ENCODE measurements around the gene OSBPL5. TPM values are rescaled to one million over a fixed set of nuclear protein-coding genes. Genes with fewer than 3 reads are reported as not detected.

The OSBPL5 gene
- total and polyA plus RNA-seq, 2 donors (not counting 1 experiment from before 2014, with no cell fraction given), result 12.4 to 49.0 TPM

GRCh38 chr11:3159296-3160190, 5.6 kb downstream of the OSBPL5 start:
- no peaks in the 10 kb centered on the region for H3K27me3 ChIP-seq (ENCODE audit: control insufficient read depth, insufficient read depth, low read length)
- DNase-seq (ENCODE audit: low read depth in 2 of 2), result peak in 1 of 2 donors; percentile 58
- TF ChIP-seq CTCF (conservative IDR thresholded peaks at IDR 0.05 in 1 of 2, IDR thresholded peaks at IDR 0.05 in 1 of 2; ENCODE audit: low read depth in 1 of 2, low read length in 2 of 2) (no peak), EZH2 (IDR thresholded peaks at IDR 0.05; ENCODE audit: low read length, missing control alignments) (no peak)
- no peaks in the 10 kb centered on the region for H4K20me1 ChIP-seq (ENCODE audit: control insufficient read depth, extremely low read depth, insufficient read depth, low read length)
- H3K4me2 ChIP-seq (ENCODE audit: extremely low read depth, insufficient read depth, low read length), result peak overlapping the region; percentile 84
- peaks cover 53% of the 10 kb centered on the region for H3K4me1 ChIP-seq (ENCODE audit: control insufficient read depth, extremely low read depth, insufficient read depth, low read length)
- H3K9ac ChIP-seq (ENCODE audit: insufficient read depth, low read length), result peak overlapping the region; percentile 52
- H3K9me3 ChIP-seq (ENCODE audit: control insufficient read depth, insufficient read depth, low read depth, low read length), result no peaks in the 10 kb centered on the region
- peaks cover 92% of the 10 kb centered on the region for H3K79me2 ChIP-seq (ENCODE audit: control insufficient read depth, insufficient read depth, low read length)
- no peak overlapping the region for H2AFZ ChIP-seq (ENCODE audit: low read length)
- H3K36me3 ChIP-seq (ENCODE audit: control insufficient read depth, insufficient read depth, low read length), result peaks cover 2% of the 10 kb centered on the region
- H3K4me3 ChIP-seq (replicated peaks in 1 of 4; ENCODE audit: control extremely low read depth in 1 of 4, insufficient read depth in 1 of 4, low read depth in 3 of 4, low read length in 4 of 4), result peak overlapping the region; percentile 57 to 72 (median 66)
- H3K27ac ChIP-seq (ENCODE audit: insufficient read depth, low read length), result peak overlapping the region; percentile 78

- Histone ChIP-seq H3K79me2 (ENCODE audit: control insufficient read depth, insufficient read depth, low read length) (peaks cover 92% of the 10 kb centered on the region), H3K9ac (ENCODE audit: insufficient read depth, low read length) (no peak overlapping the region), H3K9me3 (ENCODE audit: control insufficient read depth, insufficient read depth, low read depth, low read length) (no peaks in the 10 kb centered on the region), H4K20me1 (ENCODE audit: control insufficient read depth, extremely low read depth, insufficient read depth, low read length) (no peaks in the 10 kb centered on the region), H3K4me2 (ENCODE audit: extremely low read depth, insufficient read depth, low read length) (peak overlapping the region; percentile 84), H3K27ac (ENCODE audit: insufficient read depth, low read length) (no peak overlapping the region), H3K27me3 (ENCODE audit: control insufficient read depth, insufficient read depth, low read length) (no peaks in the 10 kb centered on the region), H3K4me3 (replicated peaks in 1 of 4; ENCODE audit: control extremely low read depth in 1 of 4, insufficient read depth in 1 of 4, low read depth in 3 of 4, low read length in 4 of 4) (peak overlapping the region in 1 of 4 experiments; percentile 70), H2AFZ (ENCODE audit: low read length) (no peak overlapping the region), H3K4me1 (ENCODE audit: control insufficient read depth, extremely low read depth, insufficient read depth, low read length) (peaks cover 60% of the 10 kb centered on the region), H3K36me3 (ENCODE audit: control insufficient read depth, insufficient read depth, low read length) (peaks cover 2% of the 10 kb centered on the region)
- DNase-seq (ENCODE audit: low read depth in 2 of 2), result no peak
- TF ChIP-seq EZH2 (IDR thresholded peaks at IDR 0.05; ENCODE audit: low read length, missing control alignments), result no peak
- TF ChIP-seq CTCF (conservative IDR thresholded peaks at IDR 0.05 in 1 of 2, IDR thresholded peaks at IDR 0.05 in 1 of 2; ENCODE audit: low read depth in 1 of 2, low read length in 2 of 2), result no peak
Measured at GRCh38 chr11:3158821-3159220, 6.3 kb downstream of the OSBPL5 start.

- Histone ChIP-seq H3K79me2 (ENCODE audit: control insufficient read depth, insufficient read depth, low read length) (peaks cover 87% of the 10 kb centered on the region), H3K4me3 (replicated peaks in 1 of 4; ENCODE audit: control extremely low read depth in 1 of 4, insufficient read depth in 1 of 4, low read depth in 3 of 4, low read length in 4 of 4) (no peak overlapping the region), H3K4me1 (ENCODE audit: control insufficient read depth, extremely low read depth, insufficient read depth, low read length) (peaks cover 60% of the 10 kb centered on the region), H2AFZ (ENCODE audit: low read length) (no peak overlapping the region), H3K27ac (ENCODE audit: insufficient read depth, low read length) (no peak overlapping the region), H3K4me2 (ENCODE audit: extremely low read depth, insufficient read depth, low read length) (no peak overlapping the region), H3K36me3 (ENCODE audit: control insufficient read depth, insufficient read depth, low read length) (peaks cover 2% of the 10 kb centered on the region), H3K9me3 (ENCODE audit: control insufficient read depth, insufficient read depth, low read depth, low read length) (no peaks in the 10 kb centered on the region), H3K27me3 (ENCODE audit: control insufficient read depth, insufficient read depth, low read length) (no peaks in the 10 kb centered on the region), H3K9ac (ENCODE audit: insufficient read depth, low read length) (peak overlapping the region; percentile 5), H4K20me1 (ENCODE audit: control insufficient read depth, extremely low read depth, insufficient read depth, low read length) (no peaks in the 10 kb centered on the region)
- DNase-seq (ENCODE audit: low read depth in 2 of 2), result no peak
- no peak for TF ChIP-seq CTCF (conservative IDR thresholded peaks at IDR 0.05 in 1 of 2, IDR thresholded peaks at IDR 0.05 in 1 of 2; ENCODE audit: low read depth in 1 of 2, low read length in 2 of 2)
- TF ChIP-seq EZH2 (IDR thresholded peaks at IDR 0.05; ENCODE audit: low read length, missing control alignments), result no peak
Measured at GRCh38 chr11:3158131-3158591, 6.9 kb downstream of the OSBPL5 start.
